Measurements from ENCODE around the gene MYBBP1A. TPM values are rescaled to one million over a fixed set of nuclear protein-coding genes. Genes with fewer than 3 reads are reported as not detected.

MYBBP1A gene
- total and polyA plus RNA-seq, 9 of the 15 experiments (the other 6 are each of a cell fraction or from before 2014, with no cell fraction given) = 2.0 to 114 (median 47.2) TPM

DNA sequence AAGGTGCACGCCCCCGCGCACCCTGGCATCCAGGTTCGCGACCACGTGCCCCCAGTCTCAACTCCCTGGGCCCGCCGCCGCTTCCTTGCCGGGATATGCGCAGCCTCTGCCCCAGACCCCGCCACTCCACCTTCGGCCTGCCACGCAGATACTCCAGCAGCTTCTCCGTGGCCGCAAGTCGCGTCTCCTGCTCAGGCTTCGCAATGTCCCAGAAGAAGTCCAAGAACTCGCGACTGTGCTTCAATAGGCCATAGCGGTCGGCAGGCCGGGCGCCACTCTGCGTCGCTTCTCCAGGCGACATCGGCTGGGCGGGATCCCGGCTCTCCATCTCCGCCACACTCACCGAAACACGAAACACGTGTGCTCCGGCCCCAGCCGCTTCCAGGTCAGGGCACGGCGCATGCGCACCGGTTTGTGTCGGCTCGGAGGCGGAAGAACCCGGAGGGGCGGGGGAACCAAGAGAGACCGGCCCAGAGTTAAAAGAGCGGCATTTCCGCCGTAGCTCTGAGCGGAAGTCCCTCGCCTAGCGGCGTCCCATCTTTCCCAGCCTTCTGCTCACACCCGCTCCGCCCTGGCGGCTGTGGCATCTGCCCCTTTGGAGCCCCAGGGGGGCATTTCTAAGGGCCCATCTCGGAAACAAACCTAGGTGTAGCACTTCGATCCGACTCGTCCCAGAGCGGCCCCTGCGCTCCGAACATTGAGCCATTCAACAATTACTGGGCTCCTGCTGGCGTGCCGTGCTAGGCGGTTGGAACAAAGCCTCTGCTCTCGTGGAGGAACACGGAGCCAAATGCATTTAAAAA lies at the start of gene MYBBP1A (continued):
- TF ChIP-seq, protein P1, sequence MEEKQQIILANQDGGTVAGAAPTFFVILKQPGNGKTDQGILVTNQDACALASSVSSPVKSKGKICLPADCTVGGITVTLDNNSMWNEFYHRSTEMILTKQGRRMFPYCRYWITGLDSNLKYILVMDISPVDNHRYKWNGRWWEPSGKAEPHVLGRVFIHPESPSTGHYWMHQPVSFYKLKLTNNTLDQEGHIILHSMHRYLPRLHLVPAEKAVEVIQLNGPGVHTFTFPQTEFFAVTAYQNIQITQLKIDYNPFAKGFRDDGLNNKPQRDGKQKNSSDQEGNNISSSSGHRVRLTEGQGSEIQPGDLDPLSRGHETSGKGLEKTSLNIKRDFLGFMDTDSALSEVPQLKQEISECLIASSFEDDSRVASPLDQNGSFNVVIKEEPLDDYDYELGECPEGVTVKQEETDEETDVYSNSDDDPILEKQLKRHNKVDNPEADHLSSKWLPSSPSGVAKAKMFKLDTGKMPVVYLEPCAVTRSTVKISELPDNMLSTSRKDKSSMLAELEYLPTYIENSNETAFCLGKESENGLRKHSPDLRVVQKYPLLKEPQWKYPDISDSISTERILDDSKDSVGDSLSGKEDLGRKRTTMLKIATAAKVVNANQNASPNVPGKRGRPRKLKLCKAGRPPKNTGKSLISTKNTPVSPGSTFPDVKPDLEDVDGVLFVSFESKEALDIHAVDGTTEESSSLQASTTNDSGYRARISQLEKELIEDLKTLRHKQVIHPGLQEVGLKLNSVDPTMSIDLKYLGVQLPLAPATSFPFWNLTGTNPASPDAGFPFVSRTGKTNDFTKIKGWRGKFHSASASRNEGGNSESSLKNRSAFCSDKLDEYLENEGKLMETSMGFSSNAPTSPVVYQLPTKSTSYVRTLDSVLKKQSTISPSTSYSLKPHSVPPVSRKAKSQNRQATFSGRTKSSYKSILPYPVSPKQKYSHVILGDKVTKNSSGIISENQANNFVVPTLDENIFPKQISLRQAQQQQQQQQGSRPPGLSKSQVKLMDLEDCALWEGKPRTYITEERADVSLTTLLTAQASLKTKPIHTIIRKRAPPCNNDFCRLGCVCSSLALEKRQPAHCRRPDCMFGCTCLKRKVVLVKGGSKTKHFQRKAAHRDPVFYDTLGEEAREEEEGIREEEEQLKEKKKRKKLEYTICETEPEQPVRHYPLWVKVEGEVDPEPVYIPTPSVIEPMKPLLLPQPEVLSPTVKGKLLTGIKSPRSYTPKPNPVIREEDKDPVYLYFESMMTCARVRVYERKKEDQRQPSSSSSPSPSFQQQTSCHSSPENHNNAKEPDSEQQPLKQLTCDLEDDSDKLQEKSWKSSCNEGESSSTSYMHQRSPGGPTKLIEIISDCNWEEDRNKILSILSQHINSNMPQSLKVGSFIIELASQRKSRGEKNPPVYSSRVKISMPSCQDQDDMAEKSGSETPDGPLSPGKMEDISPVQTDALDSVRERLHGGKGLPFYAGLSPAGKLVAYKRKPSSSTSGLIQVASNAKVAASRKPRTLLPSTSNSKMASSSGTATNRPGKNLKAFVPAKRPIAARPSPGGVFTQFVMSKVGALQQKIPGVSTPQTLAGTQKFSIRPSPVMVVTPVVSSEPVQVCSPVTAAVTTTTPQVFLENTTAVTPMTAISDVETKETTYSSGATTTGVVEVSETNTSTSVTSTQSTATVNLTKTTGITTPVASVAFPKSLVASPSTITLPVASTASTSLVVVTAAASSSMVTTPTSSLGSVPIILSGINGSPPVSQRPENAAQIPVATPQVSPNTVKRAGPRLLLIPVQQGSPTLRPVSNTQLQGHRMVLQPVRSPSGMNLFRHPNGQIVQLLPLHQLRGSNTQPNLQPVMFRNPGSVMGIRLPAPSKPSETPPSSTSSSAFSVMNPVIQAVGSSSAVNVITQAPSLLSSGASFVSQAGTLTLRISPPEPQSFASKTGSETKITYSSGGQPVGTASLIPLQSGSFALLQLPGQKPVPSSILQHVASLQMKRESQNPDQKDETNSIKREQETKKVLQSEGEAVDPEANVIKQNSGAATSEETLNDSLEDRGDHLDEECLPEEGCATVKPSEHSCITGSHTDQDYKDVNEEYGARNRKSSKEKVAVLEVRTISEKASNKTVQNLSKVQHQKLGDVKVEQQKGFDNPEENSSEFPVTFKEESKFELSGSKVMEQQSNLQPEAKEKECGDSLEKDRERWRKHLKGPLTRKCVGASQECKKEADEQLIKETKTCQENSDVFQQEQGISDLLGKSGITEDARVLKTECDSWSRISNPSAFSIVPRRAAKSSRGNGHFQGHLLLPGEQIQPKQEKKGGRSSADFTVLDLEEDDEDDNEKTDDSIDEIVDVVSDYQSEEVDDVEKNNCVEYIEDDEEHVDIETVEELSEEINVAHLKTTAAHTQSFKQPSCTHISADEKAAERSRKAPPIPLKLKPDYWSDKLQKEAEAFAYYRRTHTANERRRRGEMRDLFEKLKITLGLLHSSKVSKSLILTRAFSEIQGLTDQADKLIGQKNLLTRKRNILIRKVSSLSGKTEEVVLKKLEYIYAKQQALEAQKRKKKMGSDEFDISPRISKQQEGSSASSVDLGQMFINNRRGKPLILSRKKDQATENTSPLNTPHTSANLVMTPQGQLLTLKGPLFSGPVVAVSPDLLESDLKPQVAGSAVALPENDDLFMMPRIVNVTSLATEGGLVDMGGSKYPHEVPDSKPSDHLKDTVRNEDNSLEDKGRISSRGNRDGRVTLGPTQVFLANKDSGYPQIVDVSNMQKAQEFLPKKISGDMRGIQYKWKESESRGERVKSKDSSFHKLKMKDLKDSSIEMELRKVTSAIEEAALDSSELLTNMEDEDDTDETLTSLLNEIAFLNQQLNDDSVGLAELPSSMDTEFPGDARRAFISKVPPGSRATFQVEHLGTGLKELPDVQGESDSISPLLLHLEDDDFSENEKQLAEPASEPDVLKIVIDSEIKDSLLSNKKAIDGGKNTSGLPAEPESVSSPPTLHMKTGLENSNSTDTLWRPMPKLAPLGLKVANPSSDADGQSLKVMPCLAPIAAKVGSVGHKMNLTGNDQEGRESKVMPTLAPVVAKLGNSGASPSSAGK (IDR thresholded peaks at IDR 0.05) = peak; percentile 82
- no peak for TF ChIP-seq TFAM (CRISPR knock-in tag; conservative IDR thresholded peaks at IDR 0.05)
- TF ChIP-seq NRF1 (conservative IDR thresholded peaks at IDR 0.05 in 1 of 2, IDR thresholded peaks at IDR 0.05 in 1 of 2) = peak; percentile 97 to 98
- TF ChIP-seq HNRNPL (IDR thresholded peaks at IDR 0.05; ENCODE audit: low read depth, low read length) = no peak
- no peak for TF ChIP-seq ATF1 (CRISPR knock-in tag; IDR thresholded peaks at IDR 0.05)
- 0 out of 2 replicates have a peak, but pooled peaks have one; percentile 18 for TF ChIP-seq ATF1 (tag; IDR thresholded peaks at IDR 0.05)
- TF ChIP-seq, protein P2, sequence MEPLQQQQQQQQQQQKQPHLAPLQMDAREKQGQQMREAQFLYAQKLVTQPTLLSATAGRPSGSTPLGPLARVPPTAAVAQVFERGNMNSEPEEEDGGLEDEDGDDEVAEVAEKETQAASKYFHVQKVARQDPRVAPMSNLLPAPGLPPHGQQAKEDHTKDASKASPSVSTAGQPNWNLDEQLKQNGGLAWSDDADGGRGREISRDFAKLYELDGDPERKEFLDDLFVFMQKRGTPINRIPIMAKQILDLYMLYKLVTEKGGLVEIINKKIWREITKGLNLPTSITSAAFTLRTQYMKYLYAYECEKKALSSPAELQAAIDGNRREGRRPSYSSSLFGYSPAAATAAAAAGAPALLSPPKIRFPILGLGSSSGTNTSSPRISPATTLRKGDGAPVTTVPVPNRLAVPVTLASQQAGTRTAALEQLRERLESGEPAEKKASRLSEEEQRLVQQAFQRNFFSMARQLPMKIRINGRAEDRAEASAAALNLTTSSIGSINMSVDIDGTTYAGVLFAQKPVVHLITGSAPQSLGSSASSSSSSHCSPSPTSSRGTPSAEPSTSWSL (CRISPR knock-in tag; IDR thresholded peaks at IDR 0.05; ENCODE audit: borderline replicate concordance) = no peak
- TF ChIP-seq MCM2 (IDR thresholded peaks at IDR 0.05; ENCODE audit: low read depth) = no peak
- TF ChIP-seq RCOR1 (IDR thresholded peaks at IDR 0.05; ENCODE audit: borderline replicate concordance in 1 of 2, low read depth in 2 of 2, low read length in 2 of 2) = peak in 1 of 2 experiments; percentile 19; a peak in 1 of 4 replicates
- TF ChIP-seq, protein P3, sequence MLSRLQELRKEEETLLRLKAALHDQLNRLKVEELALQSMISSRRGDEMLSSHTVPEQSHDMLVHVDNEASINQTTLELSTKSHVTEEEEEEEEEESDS (CRISPR knock-in tag; IDR thresholded peaks at IDR 0.05) = no peak
- TF ChIP-seq, protein P4, sequence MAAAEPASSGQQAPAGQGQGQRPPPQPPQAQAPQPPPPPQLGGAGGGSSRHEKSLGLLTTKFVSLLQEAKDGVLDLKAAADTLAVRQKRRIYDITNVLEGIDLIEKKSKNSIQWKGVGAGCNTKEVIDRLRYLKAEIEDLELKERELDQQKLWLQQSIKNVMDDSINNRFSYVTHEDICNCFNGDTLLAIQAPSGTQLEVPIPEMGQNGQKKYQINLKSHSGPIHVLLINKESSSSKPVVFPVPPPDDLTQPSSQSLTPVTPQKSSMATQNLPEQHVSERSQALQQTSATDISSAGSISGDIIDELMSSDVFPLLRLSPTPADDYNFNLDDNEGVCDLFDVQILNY (CRISPR knock-in tag; IDR thresholded peaks at IDR 0.05) = no peak

Data from K562 (cell line).